HEK293 (cell line): Measurements from ENCODE around the gene PRR23B.

Experiments
- CTCF ChIA-PET: fragments of 350-600 bp; formaldehyde crosslinking; extraction: SDS; loops from one replicate; lab custom pipeline; 2021; ENCODE audit warnings: antibody characterized with exemption; lab: Yijun Ruan, JAX
- POLR2A ChIA-PET: fragments of 300-600 bp; formaldehyde crosslinking; extraction: SDS; loops from one replicate; lab custom pipeline; 2020; ENCODE audit warnings: antibody characterized with exemption, inconsistent platforms; lab: Yijun Ruan, JAX
- H3K27ac ChIP-seq: fragments of 200-500 bp; sonication (Bioruptor generic); 2 replicates; pipeline ENCODE4 v1.5.1; 2014; ENCODE audit warnings: low read depth, low read length, control low read depth, inconsistent platforms; ENCODE audit errors: extremely low read depth
- H3K36me3 ChIP-seq, 2 experiments: fragments of 200-500 bp in 1 of 2; sonication (Bioruptor generic) in 1 of 2; 1 replicate in 1 of 2; 2 replicates in 1 of 2; pipeline ENCODE4 v1.5.1; 2014 to 2017; ENCODE audit warnings: inconsistent platforms in 2 of 2, low read length in 2 of 2; ENCODE audit not compliant: control insufficient read depth in 2 of 2, insufficient read depth in 1 of 2
- H3K4me1 ChIP-seq: fragments of 200-500 bp; sonication (Bioruptor generic); 2 replicates; pipeline ENCODE4 v1.5.1; 2014; ENCODE audit warnings: mild to moderate bottlenecking, low read length, inconsistent platforms; ENCODE audit not compliant: control insufficient read depth, insufficient read depth
- H3K4me3 ChIP-seq: 2 replicates; pipeline ENCODE4 v1.5.1; 2011; ENCODE audit warnings: low read depth, mild to moderate bottlenecking, control low read depth, low read length, moderate library complexity
- H3K9me3 ChIP-seq: fragments of 200-500 bp; sonication (Bioruptor generic); 2 replicates; pipeline ENCODE4 v1.5.1; 2014; ENCODE audit warnings: low read depth, low read length, inconsistent platforms; ENCODE audit not compliant: control insufficient read depth, insufficient read depth
- ATF2 ChIP-seq: fragments of 450-650 bp; formaldehyde crosslinking; IDR thresholded peaks from 2 replicates; pipeline ENCODE4 v1.5.1; 2016; ENCODE audit warnings: missing biosample characterization, missing genetic modification characterization, low read depth
- BCL11B ChIP-seq: fragments of 450-650 bp; formaldehyde crosslinking; IDR thresholded peaks from 2 replicates; pipeline ENCODE4 v1.5.1; 2016; ENCODE audit warnings: low read depth, missing biosample characterization, missing genetic modification characterization
- KLF7 ChIP-seq: fragments of 450-650 bp; formaldehyde crosslinking; IDR thresholded peaks from 2 replicates; pipeline ENCODE4 v1.5.1; 2016; ENCODE audit warnings: missing biosample characterization, missing genetic modification characterization, borderline replicate concordance
- OVOL3 ChIP-seq: fragments of 450-650 bp; formaldehyde crosslinking; IDR thresholded peaks from 2 replicates; pipeline ENCODE4 v1.5.1; 2016; ENCODE audit warnings: missing biosample characterization, missing genetic modification characterization
- SALL2 ChIP-seq: fragments of 450-650 bp; formaldehyde crosslinking; IDR thresholded peaks from 2 replicates; pipeline ENCODE4 v1.5.0; 2017; ENCODE audit warnings: missing biosample characterization, mild to moderate bottlenecking, missing genetic modification characterization, borderline replicate concordance
- ZNF132 ChIP-seq: fragments of 450-650 bp; formaldehyde crosslinking; IDR thresholded peaks from 2 replicates; pipeline ENCODE4 v1.5.1; 2017; ENCODE audit warnings: missing biosample characterization, missing genetic modification characterization, borderline replicate concordance
- ZNF138 ChIP-seq: fragments of 450-650 bp; formaldehyde crosslinking; IDR thresholded peaks from 2 replicates; pipeline ENCODE4 v1.5.1; 2016; ENCODE audit warnings: missing biosample characterization, missing genetic modification characterization, borderline replicate concordance
- ZNF146 ChIP-seq: fragments of 450-650 bp; formaldehyde crosslinking; IDR thresholded peaks from 2 replicates; pipeline ENCODE4 v1.5.1; 2016; ENCODE audit warnings: missing biosample characterization, missing genetic modification characterization
- ZNF169 ChIP-seq: fragments of 450-650 bp; formaldehyde crosslinking; IDR thresholded peaks from 2 replicates; pipeline ENCODE4 v1.5.1; 2016; ENCODE audit warnings: missing biosample characterization, missing genetic modification characterization
- ZNF248 ChIP-seq: fragments of 450-650 bp; formaldehyde crosslinking; IDR thresholded peaks from 2 replicates; pipeline ENCODE4 v1.5.1; 2017; ENCODE audit warnings: missing biosample characterization, missing genetic modification characterization
- ZNF48 ChIP-seq: fragments of 450-650 bp; formaldehyde crosslinking; IDR thresholded peaks from 2 replicates; pipeline ENCODE4 v1.5.1; 2016; ENCODE audit warnings: missing biosample characterization, missing genetic modification characterization
- ZNF510 ChIP-seq: fragments of 450-650 bp; formaldehyde crosslinking; IDR thresholded peaks from 2 replicates; pipeline ENCODE4 v1.5.1; 2018; ENCODE audit warnings: mild to moderate bottlenecking, missing genetic modification characterization, missing biosample characterization; ENCODE audit not compliant: insufficient replicate concordance
- ZNF624 ChIP-seq: fragments of 450-650 bp; formaldehyde crosslinking; IDR thresholded peaks from 2 replicates; pipeline ENCODE4 v1.5.1; 2017; ENCODE audit warnings: missing biosample characterization, missing genetic modification characterization
- ZNF701 ChIP-seq: fragments of 450-650 bp; formaldehyde crosslinking; IDR thresholded peaks from 2 replicates; pipeline ENCODE4 v1.5.1; 2016; ENCODE audit warnings: missing biosample characterization, missing genetic modification characterization
- ZNF776 ChIP-seq: fragments of 450-650 bp; formaldehyde crosslinking; IDR thresholded peaks from 2 replicates; pipeline ENCODE4 v1.5.0; 2017; ENCODE audit warnings: missing biosample characterization, missing genetic modification characterization, borderline replicate concordance
- TF ChIP-seq, protein P1 (sequence below): fragments of 450-650 bp; formaldehyde crosslinking; IDR thresholded peaks from 2 replicates; pipeline ENCODE4 v1.5.1; 2016; ENCODE audit warnings: missing biosample characterization, missing genetic modification characterization
- TF ChIP-seq, protein P2 (sequence below): fragments of 450-650 bp; formaldehyde crosslinking; IDR thresholded peaks from 2 replicates; pipeline ENCODE4 v1.5.1; 2016; ENCODE audit warnings: missing biosample characterization, missing genetic modification characterization
- TF ChIP-seq, protein P3 (sequence below): fragments of 450-650 bp; formaldehyde crosslinking; IDR thresholded peaks from 2 replicates; pipeline ENCODE4 v1.5.1; 2016; ENCODE audit warnings: missing biosample characterization, missing genetic modification characterization

The PRR23B gene

GRCh38 chr3:139037478-139037877, 16.8 kb upstream of the PRR23B start (continued):
- TF ChIP-seq KLF7 (no peak), ATF2 (tag by site-specific recombination) (no peak), BCL11B (tag by site-specific recombination) (no peak)
- TF ChIP-seq, protein P1, sequence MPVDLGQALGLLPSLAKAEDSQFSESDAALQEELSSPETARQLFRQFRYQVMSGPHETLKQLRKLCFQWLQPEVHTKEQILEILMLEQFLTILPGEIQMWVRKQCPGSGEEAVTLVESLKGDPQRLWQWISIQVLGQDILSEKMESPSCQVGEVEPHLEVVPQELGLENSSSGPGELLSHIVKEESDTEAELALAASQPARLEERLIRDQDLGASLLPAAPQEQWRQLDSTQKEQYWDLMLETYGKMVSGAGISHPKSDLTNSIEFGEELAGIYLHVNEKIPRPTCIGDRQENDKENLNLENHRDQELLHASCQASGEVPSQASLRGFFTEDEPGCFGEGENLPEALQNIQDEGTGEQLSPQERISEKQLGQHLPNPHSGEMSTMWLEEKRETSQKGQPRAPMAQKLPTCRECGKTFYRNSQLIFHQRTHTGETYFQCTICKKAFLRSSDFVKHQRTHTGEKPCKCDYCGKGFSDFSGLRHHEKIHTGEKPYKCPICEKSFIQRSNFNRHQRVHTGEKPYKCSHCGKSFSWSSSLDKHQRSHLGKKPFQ (tag by site-specific recombination) = no peak

DNA sequence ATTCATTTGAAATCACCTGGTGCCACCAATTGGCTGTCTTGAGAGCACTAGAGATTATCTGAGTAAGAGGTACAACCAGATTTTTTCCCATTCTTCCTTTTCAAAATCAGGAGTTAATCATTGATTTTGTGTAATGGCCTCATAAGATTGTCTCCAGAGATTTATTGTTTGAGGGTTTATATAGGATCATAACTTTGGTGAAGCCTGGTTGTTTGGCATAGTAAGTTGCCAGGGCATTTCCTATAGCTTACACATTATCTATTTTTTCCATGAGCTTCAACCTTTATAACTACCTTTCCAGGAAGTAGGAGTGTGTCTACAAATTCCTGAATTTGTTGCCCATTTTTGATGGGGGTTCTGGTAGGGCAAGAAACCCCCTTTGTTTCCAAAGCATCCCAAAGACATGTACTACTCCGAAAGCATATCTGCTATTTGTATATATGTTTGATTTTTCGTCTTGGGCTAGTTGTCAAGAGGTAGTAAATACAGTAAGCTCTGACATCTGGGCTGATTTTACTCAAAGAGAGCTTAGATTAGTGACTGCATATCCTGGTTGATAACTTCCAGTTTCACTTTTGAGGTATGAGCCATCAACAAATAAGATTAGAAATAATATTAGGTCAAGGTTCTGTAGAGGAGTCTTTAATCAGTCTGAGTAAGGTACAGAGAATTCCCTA, 11.7 kb upstream of the PRR23B start:
- no peak overlapping the region for H3K27ac ChIP-seq
- no peaks in the 10 kb centered on the region for H3K9me3 ChIP-seq
- H3K4me3 ChIP-seq = no peak overlapping the region
- no peaks in the 10 kb centered on the region for H3K4me1 ChIP-seq
- H3K36me3 ChIP-seq = no peaks in the 10 kb centered on the region
- POLR2A ChIA-PET = interaction anchor here (0.6 kb wide), 1 partner anchor 700 kb away, joined by 3 read pairs; no protein-coding TSS in a partner anchor
- TF ChIP-seq, protein P2, sequence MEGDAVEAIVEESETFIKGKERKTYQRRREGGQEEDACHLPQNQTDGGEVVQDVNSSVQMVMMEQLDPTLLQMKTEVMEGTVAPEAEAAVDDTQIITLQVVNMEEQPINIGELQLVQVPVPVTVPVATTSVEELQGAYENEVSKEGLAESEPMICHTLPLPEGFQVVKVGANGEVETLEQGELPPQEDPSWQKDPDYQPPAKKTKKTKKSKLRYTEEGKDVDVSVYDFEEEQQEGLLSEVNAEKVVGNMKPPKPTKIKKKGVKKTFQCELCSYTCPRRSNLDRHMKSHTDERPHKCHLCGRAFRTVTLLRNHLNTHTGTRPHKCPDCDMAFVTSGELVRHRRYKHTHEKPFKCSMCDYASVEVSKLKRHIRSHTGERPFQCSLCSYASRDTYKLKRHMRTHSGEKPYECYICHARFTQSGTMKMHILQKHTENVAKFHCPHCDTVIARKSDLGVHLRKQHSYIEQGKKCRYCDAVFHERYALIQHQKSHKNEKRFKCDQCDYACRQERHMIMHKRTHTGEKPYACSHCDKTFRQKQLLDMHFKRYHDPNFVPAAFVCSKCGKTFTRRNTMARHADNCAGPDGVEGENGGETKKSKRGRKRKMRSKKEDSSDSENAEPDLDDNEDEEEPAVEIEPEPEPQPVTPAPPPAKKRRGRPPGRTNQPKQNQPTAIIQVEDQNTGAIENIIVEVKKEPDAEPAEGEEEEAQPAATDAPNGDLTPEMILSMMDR (tag by site-specific recombination) = no peak
- TF ChIP-seq ZNF146 (tag by site-specific recombination) = no peak
- TF ChIP-seq ZNF510 (tag by site-specific recombination) = no peak
- TF ChIP-seq ZNF138 = no peak
- TF ChIP-seq OVOL3 (tag by site-specific recombination) = no peak
- no peak for TF ChIP-seq ZNF169 (tag by site-specific recombination)
- no peak for TF ChIP-seq ZNF624 (tag by site-specific recombination)
- TF ChIP-seq ZNF701 (tag by site-specific recombination) = no peak
- TF ChIP-seq, protein P3, sequence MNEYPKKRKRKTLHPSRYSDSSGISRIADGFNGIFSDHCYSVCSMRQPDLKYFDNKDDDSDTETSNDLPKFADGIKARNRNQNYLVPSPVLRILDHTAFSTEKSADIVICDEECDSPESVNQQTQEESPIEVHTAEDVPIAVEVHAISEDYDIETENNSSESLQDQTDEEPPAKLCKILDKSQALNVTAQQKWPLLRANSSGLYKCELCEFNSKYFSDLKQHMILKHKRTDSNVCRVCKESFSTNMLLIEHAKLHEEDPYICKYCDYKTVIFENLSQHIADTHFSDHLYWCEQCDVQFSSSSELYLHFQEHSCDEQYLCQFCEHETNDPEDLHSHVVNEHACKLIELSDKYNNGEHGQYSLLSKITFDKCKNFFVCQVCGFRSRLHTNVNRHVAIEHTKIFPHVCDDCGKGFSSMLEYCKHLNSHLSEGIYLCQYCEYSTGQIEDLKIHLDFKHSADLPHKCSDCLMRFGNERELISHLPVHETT (tag by site-specific recombination) = no peak
- no peak for TF ChIP-seq ATF2 (tag by site-specific recombination)
- TF ChIP-seq ZNF48 (tag by site-specific recombination) = no peak
- no peak for TF ChIP-seq SALL2 (tag by site-specific recombination)
- TF ChIP-seq ZNF248 (tag by site-specific recombination) = no peak
- no peak for TF ChIP-seq ZNF132 (tag by site-specific recombination)
- TF ChIP-seq ZNF776 (tag by site-specific recombination) = no peak
- TF ChIP-seq, all 188 proteins: peak for 0
- CTCF ChIA-PET = no interaction called here
